ENCODE data around the gene GABARAP. TPM values are rescaled to one million over a fixed set of nuclear protein-coding genes. Genes with fewer than 3 reads are reported as not detected.

The GABARAP gene
- total and polyA plus RNA-seq, 10 of the 15 experiments (the other 5 are each of a cell fraction or from before 2014, with no cell fraction given) = 134 to 613 (median 285) TPM

- TF ChIP-seq ZNF687 (IDR thresholded peaks at IDR 0.05) (peak; percentile 44; the same call in 1 of the 2 replicates), BCL11A (IDR thresholded peaks at IDR 0.05; ENCODE audit: low read depth, low read length) (no peak), NKRF (conservative IDR thresholded peaks at IDR 0.05) (0 out of 2 replicates have a peak, but pooled peaks have one; percentile 26), SIN3A (IDR thresholded peaks at IDR 0.05; ENCODE audit: low read depth, low read length) (0 out of 2 replicates have a peak, but pooled peaks have one; percentile 28), SREBF1 (IDR thresholded peaks at IDR 0.05; ENCODE audit: low read length) (no peak), SP1 (IDR thresholded peaks at IDR 0.05; ENCODE audit: low read depth, low read length) (peak; percentile 26), PAX5 (IDR thresholded peaks at IDR 0.05; ENCODE audit: borderline replicate concordance, low read depth, low read length) (no peak), IKZF1 (conservative IDR thresholded peaks at IDR 0.05) (0 out of 2 replicates have a peak, but pooled peaks have one; percentile 21), CHD2 (IDR thresholded peaks at IDR 0.05; ENCODE audit: borderline replicate concordance, low read depth, low read length) (peak; percentile 79; the same call in 1 of the 2 replicates), NR2C1 (IDR thresholded peaks at IDR 0.05) (0 out of 2 replicates have a peak, but pooled peaks have one; percentile 17), STAT1 (conservative IDR thresholded peaks at IDR 0.05) (no peak), TCF12 (IDR thresholded peaks at IDR 0.05; ENCODE audit: low read depth, low read length) (0 out of 2 replicates have a peak, but pooled peaks have one; percentile 13), BHLHE40 (IDR thresholded peaks at IDR 0.05; ENCODE audit: borderline replicate concordance in 1 of 2, low read depth in 2 of 2, low read length in 1 of 2) (peak in 1 of 2 experiments; percentile 49; a peak in 1 of 4 replicates), ATF3 (IDR thresholded peaks at IDR 0.05; ENCODE audit: borderline replicate concordance, extremely low read depth, low read depth, low read length) (no peak), SMARCA5 (IDR thresholded peaks at IDR 0.05) (0 out of 2 replicates have a peak, but pooled peaks have one; percentile 48), NR2C2 (IDR thresholded peaks at IDR 0.05; ENCODE audit: borderline replicate concordance, control insufficient read depth, insufficient read length, low read depth) (no peak), PKNOX1 (IDR thresholded peaks at IDR 0.05) (no peak), NFYA (IDR thresholded peaks at IDR 0.05; ENCODE audit: borderline replicate concordance, low read depth, low read length) (no peak), CTCF (IDR thresholded peaks at IDR 0.05 in 2 of 3, conservative IDR thresholded peaks at IDR 0.05 in 1 of 3; ENCODE audit: control insufficient read depth in 2 of 3, extremely low read depth in 1 of 3, insufficient read depth in 1 of 3, low read depth in 3 of 3, low read length in 3 of 3) (no peak)
Observed at GRCh38 chr17:7237761-7238419, 4.4 kb downstream of the GABARAP start (continued).

Measured in GM12878 (cell line).